GM23338 (cell line): Measurements from ENCODE around the gene PNPLA1. TPM values are rescaled to one million over a fixed set of nuclear protein-coding genes. Genes with fewer than 3 reads are reported as not detected.

Experiments used
- ATAC-seq: fragments of 200-7000 bp; cut with Tn5 transposase; 3 replicates; pipeline ENCODE4 v1.9.1; 2020
- DNase-seq: peaks from one replicate; pipeline ENCODE4 v3.0.0-alpha.2; 2015; ENCODE audit warnings: low spot score
- H2AFZ ChIP-seq: fragments of 200-600 bp; sonication (generic); 2 replicates; pipeline ENCODE4 v1.8.0; 2016; ENCODE audit warnings: antibody characterized with exemption, mild to moderate bottlenecking, moderate library complexity
- H3F3A ChIP-seq: fragments of 200-600 bp; sonication (generic); replicated peaks from 2 replicates; pipeline ENCODE4 v1.8.0; 2017; ENCODE audit warnings: antibody characterized with exemption, mixed run types, low read depth
- H3K27ac ChIP-seq: fragments of 200-600 bp; sonication (generic); 2 replicates; pipeline ENCODE4 v1.6.1; 2016; ENCODE audit warnings: low read depth
- H3K27me3 ChIP-seq: fragments of 200-600 bp; sonication (generic); 2 replicates; pipeline ENCODE4 v1.8.0; 2016; ENCODE audit warnings: mild to moderate bottlenecking, mixed run types, moderate library complexity; ENCODE audit not compliant: insufficient read depth
- H3K36me3 ChIP-seq: fragments of 200-600 bp; sonication (generic); 2 replicates; pipeline ENCODE4 v1.8.0; 2016; ENCODE audit warnings: mild to moderate bottlenecking; ENCODE audit not compliant: insufficient read depth
- H3K4me1 ChIP-seq: fragments of 200-600 bp; sonication (generic); 2 replicates; pipeline ENCODE4 v1.8.0; 2016; ENCODE audit warnings: mild to moderate bottlenecking, moderate library complexity; ENCODE audit not compliant: insufficient read depth
- H3K4me2 ChIP-seq: fragments of 200-600 bp; sonication (generic); 2 replicates; pipeline ENCODE4 v1.7.1; 2017; ENCODE audit warnings: mixed run types
- H3K4me3 ChIP-seq: fragments of 200-600 bp; sonication (generic); 2 replicates; pipeline ENCODE4 v1.6.1; 2016; ENCODE audit warnings: mixed run types
- H3K79me2 ChIP-seq: fragments of 200-600 bp; sonication (generic); replicated peaks from 2 replicates; pipeline ENCODE4 v1.8.0; 2017; ENCODE audit warnings: mild to moderate bottlenecking; ENCODE audit not compliant: insufficient read depth
- H3K9me2 ChIP-seq: fragments of 200-600 bp; sonication (generic); 2 replicates; pipeline ENCODE4 v1.8.0; 2017; ENCODE audit not compliant: insufficient read depth
- H4K20me1 ChIP-seq: fragments of 200-600 bp; sonication (generic); replicated peaks from 2 replicates; pipeline ENCODE4 v1.8.0; 2017; ENCODE audit warnings: mild to moderate bottlenecking; ENCODE audit not compliant: insufficient read depth
- H3K27ac Mint-ChIP-seq: 2 replicates; pipeline ENCODE4 v1.8.0; 2020; ENCODE audit warnings: inconsistent platforms, mild to moderate bottlenecking, moderate library complexity, mixed read lengths
- H3K27me3 Mint-ChIP-seq: 3 replicates; pipeline ENCODE4 v1.8.0; 2022; ENCODE audit warnings: low read depth, mild to moderate bottlenecking, moderate library complexity, mixed read lengths, inconsistent platforms; ENCODE audit not compliant: insufficient read depth, poor library complexity
- H3K36me3 Mint-ChIP-seq: 3 replicates; pipeline ENCODE4 v1.8.0; 2021; ENCODE audit warnings: low read depth, mild to moderate bottlenecking, inconsistent platforms, moderate library complexity, mixed read lengths
- H3K4me1 Mint-ChIP-seq: 3 replicates; pipeline ENCODE4 v1.8.0; 2020; ENCODE audit warnings: mild to moderate bottlenecking, inconsistent platforms, mixed read lengths
- H3K4me3 Mint-ChIP-seq: 3 replicates; pipeline ENCODE4 v1.8.0; 2021; ENCODE audit warnings: moderate library complexity, mild to moderate bottlenecking, inconsistent platforms, mixed read lengths
- H3K9me3 Mint-ChIP-seq: 3 replicates; pipeline ENCODE4 v1.8.0; 2020; ENCODE audit warnings: moderate library complexity, mild to moderate bottlenecking, inconsistent platforms, mixed read lengths
- CREB1 ChIP-seq: fragments of 250-450 bp; sonication (Bioruptor Pico); IDR thresholded peaks from 2 replicates; pipeline ENCODE4 v1.5.0; 2020; ENCODE audit warnings: low read depth, mild to moderate bottlenecking, moderate library complexity
- EZH2 ChIP-seq: fragments of 200-600 bp; sonication (generic); IDR thresholded peaks from one replicate; pipeline ENCODE4 v1.8.0; 2017; ENCODE audit warnings: antibody characterized with exemption, mild to moderate bottlenecking, low read depth; ENCODE audit not compliant: unreplicated experiment
- EZH2phosphoT487 ChIP-seq: fragments of 200-600 bp; sonication (generic); IDR thresholded peaks from one replicate; pipeline ENCODE4 v1.8.1; 2018; ENCODE audit warnings: antibody characterized with exemption; ENCODE audit not compliant: unreplicated experiment
- NANOG ChIP-seq: IDR thresholded peaks from 2 replicates; pipeline ENCODE4 v1.6.1; 2016; ENCODE audit warnings: antibody characterized with exemption, borderline replicate concordance
- POLR2AphosphoS5 ChIP-seq: IDR thresholded peaks from 2 replicates; pipeline ENCODE4 v1.6.1; 2016; ENCODE audit warnings: antibody characterized with exemption, low read depth
- ZNF114 ChIP-seq: fragments of 250-450 bp; sonication (Bioruptor Pico); IDR thresholded peaks from 2 replicates; pipeline ENCODE4 v1.5.0; 2020; ENCODE audit warnings: mild to moderate bottlenecking, moderate library complexity
- ZNF331 ChIP-seq: fragments of 250-450 bp; sonication (Bioruptor Pico); IDR thresholded peaks from 2 replicates; pipeline ENCODE4 v1.5.0; 2020; ENCODE audit warnings: low read depth, mild to moderate bottlenecking, moderate library complexity
- polyA plus RNA-seq: library from polyadenylated mRNA; unstranded; fragments of >200 nt; fragmentation: Nextera tagmentation; extraction: Ambion mirVana; gene quantifications from 2 replicates; pipeline ENCODE4 v1.2.1, GENCODE V29; 2016
- total RNA-seq: library from RNA; depleted of rRNA; stranded (reverse); fragments of >200 nt; shearing (Covaris generic); gene quantifications from 2 replicates; pipeline ENCODE4 v1.2.3, GENCODE V29; 2014
- TF ChIP-seq, protein P1 (sequence below), 2 experiments: fragments of 200-600 bp in 1 of 2; sonication (generic) in 1 of 2; conservative IDR thresholded peaks; 2 replicates each; pipeline versions ENCODE4 v1.5.1 to v1.6.1; 2016 to 2017; ENCODE audit warnings: antibody characterized with exemption in 2 of 2, low read depth in 2 of 2, mild to moderate bottlenecking in 2 of 2, moderate library complexity in 1 of 2
- TF ChIP-seq, protein P2 (sequence below): IDR thresholded peaks from one replicate; pipeline ENCODE4 v1.6.1; 2018; ENCODE audit warnings: antibody characterized with exemption; ENCODE audit not compliant: unreplicated experiment
- TF ChIP-seq, protein P3 (sequence below): fragments of 250-450 bp; sonication (Bioruptor Pico); IDR thresholded peaks from 2 replicates; pipeline ENCODE4 v1.5.0; 2020; ENCODE audit warnings: mild to moderate bottlenecking, moderate library complexity

The PNPLA1 gene
- total and polyA plus RNA-seq, 2 experiments from 2014 or later: not detected

DNA sequence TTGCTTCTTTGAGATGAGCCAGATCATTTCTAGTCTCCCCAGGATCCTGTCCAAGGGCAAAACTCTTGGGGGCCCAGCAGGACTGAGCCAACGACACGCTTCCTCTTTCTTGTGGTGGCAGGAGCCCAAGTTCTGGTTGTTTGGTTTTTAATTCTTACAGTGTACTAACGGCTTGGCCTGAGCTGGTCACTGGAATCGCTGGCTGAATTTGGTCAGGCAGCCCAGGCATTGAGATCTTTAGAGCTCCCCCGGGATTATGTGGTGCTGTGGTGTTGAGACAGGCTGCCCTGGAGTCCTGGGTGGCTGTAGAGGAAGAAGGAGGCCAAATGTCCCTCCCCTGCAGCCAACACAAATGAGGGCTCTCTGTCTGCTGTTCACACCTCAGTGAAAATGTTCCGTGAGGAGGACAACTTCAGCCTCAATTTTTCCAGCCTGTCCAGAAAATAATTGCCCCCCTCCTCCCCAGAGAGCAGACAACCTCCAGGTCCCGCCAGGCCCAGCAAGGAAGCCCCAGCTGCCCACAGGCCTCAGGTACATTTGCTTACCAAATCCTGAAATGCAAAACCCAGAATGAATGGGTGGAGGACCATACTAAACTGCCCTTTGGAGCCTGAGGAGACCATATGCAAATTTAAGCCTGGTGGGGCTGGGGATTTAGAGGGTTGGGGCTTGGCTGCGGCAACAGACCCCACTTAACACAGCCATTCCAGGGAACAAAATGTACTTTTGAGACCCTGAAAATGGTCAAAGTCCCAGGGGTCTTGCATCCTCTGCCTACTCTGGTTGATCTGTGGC, 43.2 kb downstream of the PNPLA1 start (continued):
- no peak for TF ChIP-seq CREB1 (CRISPR knock-in tag)
- TF ChIP-seq ZNF331 (CRISPR knock-in tag): no peak
- TF ChIP-seq, protein P1, sequence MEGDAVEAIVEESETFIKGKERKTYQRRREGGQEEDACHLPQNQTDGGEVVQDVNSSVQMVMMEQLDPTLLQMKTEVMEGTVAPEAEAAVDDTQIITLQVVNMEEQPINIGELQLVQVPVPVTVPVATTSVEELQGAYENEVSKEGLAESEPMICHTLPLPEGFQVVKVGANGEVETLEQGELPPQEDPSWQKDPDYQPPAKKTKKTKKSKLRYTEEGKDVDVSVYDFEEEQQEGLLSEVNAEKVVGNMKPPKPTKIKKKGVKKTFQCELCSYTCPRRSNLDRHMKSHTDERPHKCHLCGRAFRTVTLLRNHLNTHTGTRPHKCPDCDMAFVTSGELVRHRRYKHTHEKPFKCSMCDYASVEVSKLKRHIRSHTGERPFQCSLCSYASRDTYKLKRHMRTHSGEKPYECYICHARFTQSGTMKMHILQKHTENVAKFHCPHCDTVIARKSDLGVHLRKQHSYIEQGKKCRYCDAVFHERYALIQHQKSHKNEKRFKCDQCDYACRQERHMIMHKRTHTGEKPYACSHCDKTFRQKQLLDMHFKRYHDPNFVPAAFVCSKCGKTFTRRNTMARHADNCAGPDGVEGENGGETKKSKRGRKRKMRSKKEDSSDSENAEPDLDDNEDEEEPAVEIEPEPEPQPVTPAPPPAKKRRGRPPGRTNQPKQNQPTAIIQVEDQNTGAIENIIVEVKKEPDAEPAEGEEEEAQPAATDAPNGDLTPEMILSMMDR (conservative IDR thresholded peaks at IDR 0.05; ENCODE audit: low read depth in 2 of 2): no peak
- TF ChIP-seq EZH2phosphoT487: no peak

DNA sequence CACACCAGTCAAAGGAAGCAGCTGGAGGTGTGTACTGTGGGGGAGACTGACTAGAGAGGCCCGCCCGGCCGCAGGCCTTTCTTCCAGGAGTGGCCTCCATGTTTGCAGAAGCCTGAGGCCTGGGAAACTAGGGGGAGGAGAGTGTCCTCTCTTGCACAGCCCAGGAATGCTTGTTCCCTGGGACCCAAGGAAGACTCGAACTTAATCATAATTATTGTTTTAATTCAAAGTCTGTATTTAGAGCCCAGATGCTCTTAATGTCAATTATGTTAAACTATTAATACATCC, 43.7 kb downstream of the PNPLA1 start:
- Mint-ChIP-seq H3K27me3 (peaks cover 1% of the 10 kb centered on the region), H3K27ac (no peak overlapping the region), H3K9me3 (no peaks in the 10 kb centered on the region), H3K36me3 (0 out of 3 replicates have a peak, but pooled peaks cover 3% of the 10 kb centered on the region), H3K4me1 (peaks cover 7% of the 10 kb centered on the region; the same call in 2 of the 3 replicates), H3K4me3 (no peak overlapping the region)
- Histone ChIP-seq H4K20me1 (no peaks in the 10 kb centered on the region), H3K27me3 (no peaks in the 10 kb centered on the region), H2AFZ (peak overlapping the region; percentile 70; the same call in 1 of the 2 replicates), H3K79me2 (no peaks in the 10 kb centered on the region), H3K36me3 (no peaks in the 10 kb centered on the region), H3K4me1 (no peaks in the 10 kb centered on the region), H3K27ac (no peak overlapping the region), H3K4me2 (no peak overlapping the region), H3K9me2 (no peaks in the 10 kb centered on the region), H3K4me3 (no peak overlapping the region), H3F3A (no peaks in the 10 kb centered on the region)
- no peak for DNase-seq
- no peak; the same call in 2 of the 3 replicates for ATAC-seq
- TF ChIP-seq, protein P1 (conservative IDR thresholded peaks at IDR 0.05; ENCODE audit: low read depth in 2 of 2): no peak
- no peak for TF ChIP-seq NANOG
- no peak for TF ChIP-seq ZNF114
- no peak for TF ChIP-seq ZNF331 (CRISPR knock-in tag)
- TF ChIP-seq EZH2: no peak
- TF ChIP-seq POLR2AphosphoS5: no peak
- TF ChIP-seq, protein P2, sequence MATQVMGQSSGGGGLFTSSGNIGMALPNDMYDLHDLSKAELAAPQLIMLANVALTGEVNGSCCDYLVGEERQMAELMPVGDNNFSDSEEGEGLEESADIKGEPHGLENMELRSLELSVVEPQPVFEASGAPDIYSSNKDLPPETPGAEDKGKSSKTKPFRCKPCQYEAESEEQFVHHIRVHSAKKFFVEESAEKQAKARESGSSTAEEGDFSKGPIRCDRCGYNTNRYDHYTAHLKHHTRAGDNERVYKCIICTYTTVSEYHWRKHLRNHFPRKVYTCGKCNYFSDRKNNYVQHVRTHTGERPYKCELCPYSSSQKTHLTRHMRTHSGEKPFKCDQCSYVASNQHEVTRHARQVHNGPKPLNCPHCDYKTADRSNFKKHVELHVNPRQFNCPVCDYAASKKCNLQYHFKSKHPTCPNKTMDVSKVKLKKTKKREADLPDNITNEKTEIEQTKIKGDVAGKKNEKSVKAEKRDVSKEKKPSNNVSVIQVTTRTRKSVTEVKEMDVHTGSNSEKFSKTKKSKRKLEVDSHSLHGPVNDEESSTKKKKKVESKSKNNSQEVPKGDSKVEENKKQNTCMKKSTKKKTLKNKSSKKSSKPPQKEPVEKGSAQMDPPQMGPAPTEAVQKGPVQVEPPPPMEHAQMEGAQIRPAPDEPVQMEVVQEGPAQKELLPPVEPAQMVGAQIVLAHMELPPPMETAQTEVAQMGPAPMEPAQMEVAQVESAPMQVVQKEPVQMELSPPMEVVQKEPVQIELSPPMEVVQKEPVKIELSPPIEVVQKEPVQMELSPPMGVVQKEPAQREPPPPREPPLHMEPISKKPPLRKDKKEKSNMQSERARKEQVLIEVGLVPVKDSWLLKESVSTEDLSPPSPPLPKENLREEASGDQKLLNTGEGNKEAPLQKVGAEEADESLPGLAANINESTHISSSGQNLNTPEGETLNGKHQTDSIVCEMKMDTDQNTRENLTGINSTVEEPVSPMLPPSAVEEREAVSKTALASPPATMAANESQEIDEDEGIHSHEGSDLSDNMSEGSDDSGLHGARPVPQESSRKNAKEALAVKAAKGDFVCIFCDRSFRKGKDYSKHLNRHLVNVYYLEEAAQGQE: no peak
- TF ChIP-seq, protein P3, sequence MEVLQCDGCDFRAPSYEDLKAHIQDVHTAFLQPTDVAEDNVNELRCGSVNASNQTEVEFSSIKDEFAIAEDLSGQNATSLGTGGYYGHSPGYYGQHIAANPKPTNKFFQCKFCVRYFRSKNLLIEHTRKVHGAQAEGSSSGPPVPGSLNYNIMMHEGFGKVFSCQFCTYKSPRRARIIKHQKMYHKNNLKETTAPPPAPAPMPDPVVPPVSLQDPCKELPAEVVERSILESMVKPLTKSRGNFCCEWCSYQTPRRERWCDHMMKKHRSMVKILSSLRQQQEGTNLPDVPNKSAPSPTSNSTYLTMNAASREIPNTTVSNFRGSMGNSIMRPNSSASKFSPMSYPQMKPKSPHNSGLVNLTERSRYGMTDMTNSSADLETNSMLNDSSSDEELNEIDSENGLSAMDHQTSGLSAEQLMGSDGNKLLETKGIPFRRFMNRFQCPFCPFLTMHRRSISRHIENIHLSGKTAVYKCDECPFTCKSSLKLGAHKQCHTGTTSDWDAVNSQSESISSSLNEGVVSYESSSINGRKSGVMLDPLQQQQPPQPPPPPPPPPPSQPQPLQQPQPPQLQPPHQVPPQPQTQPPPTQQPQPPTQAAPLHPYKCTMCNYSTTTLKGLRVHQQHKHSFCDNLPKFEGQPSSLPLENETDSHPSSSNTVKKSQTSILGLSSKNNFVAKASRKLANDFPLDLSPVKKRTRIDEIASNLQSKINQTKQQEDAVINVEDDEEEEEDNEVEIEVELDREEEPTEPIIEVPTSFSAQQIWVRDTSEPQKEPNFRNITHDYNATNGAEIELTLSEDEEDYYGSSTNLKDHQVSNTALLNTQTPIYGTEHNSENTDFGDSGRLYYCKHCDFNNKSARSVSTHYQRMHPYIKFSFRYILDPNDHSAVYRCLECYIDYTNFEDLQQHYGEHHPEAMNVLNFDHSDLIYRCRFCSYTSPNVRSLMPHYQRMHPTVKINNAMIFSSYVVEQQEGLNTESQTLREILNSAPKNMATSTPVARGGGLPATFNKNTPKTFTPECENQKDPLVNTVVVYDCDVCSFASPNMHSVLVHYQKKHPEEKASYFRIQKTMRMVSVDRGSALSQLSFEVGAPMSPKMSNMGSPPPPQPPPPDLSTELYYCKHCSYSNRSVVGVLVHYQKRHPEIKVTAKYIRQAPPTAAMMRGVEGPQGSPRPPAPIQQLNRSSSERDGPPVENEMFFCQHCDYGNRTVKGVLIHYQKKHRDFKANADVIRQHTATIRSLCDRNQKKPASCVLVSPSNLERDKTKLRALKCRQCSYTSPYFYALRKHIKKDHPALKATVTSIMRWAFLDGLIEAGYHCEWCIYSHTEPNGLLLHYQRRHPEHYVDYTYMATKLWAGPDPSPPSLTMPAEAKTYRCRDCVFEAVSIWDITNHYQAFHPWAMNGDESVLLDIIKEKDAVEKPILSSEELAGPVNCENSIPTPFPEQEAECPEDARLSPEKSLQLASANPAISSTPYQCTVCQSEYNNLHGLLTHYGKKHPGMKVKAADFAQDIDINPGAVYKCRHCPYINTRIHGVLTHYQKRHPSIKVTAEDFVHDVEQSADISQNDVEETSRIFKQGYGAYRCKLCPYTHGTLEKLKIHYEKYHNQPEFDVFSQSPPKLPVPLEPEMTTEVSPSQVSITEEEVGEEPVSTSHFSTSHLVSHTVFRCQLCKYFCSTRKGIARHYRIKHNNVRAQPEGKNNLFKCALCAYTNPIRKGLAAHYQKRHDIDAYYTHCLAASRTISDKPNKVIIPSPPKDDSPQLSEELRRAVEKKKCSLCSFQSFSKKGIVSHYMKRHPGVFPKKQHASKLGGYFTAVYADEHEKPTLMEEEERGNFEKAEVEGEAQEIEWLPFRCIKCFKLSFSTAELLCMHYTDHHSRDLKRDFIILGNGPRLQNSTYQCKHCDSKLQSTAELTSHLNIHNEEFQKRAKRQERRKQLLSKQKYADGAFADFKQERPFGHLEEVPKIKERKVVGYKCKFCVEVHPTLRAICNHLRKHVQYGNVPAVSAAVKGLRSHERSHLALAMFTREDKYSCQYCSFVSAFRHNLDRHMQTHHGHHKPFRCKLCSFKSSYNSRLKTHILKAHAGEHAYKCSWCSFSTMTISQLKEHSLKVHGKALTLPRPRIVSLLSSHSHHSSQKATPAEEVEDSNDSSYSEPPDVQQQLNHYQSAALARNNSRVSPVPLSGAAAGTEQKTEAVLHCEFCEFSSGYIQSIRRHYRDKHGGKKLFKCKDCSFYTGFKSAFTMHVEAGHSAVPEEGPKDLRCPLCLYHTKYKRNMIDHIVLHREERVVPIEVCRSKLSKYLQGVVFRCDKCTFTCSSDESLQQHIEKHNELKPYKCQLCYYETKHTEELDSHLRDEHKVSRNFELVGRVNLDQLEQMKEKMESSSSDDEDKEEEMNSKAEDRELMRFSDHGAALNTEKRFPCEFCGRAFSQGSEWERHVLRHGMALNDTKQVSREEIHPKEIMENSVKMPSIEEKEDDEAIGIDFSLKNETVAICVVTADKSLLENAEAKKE (CRISPR knock-in tag): no peak
- no peak for TF ChIP-seq EZH2phosphoT487
